Measurements from ENCODE around the gene VWA7.
"Not testable (repeated sequence)": the region's sequence is repeated elsewhere in the genome, so short reads cannot be mapped to it uniquely, and the experiment has no call there.

The VWA7 gene

GRCh38 chr6:31776989-31777666 lies at the start of gene VWA7:
Gene VWA7, minus strand, starts transcription at chr6:31777328. Its CDS starts 549 bp downstream, at chr6:31776779.
- TF ChIP-seq CTCF (IDR thresholded peaks at IDR 0.05; ENCODE audit: insufficient read depth, low read length, missing control alignments), result no peak
- POLR2A ChIA-PET, result interaction anchor here (0.7 to 1.1 kb wide), 3 partner anchors 50 to 195 kb away, joined by 3 to 5 read pairs (median 3); partner anchors contain the start of genes DXO and HSPA1B
- H3K4me3 ChIP-seq (ENCODE audit: low read depth, low read length), result no peak within 1 kb of the TSS
- DNase-seq (ENCODE audit: low read depth, low spot score), result no peak
- CTCF ChIA-PET, result interaction anchor here (0.6 to 3.8 kb wide), 4 partner anchors 7 to 39 kb away, joined by 3 to 18 read pairs (median 8); no protein-coding TSS in a partner anchor

GRCh38 chr6:31826793-31827285 lies 49.7 kb upstream of the VWA7 start:
- TF ChIP-seq CTCF (IDR thresholded peaks at IDR 0.05; ENCODE audit: insufficient read depth, low read length, missing control alignments), result no peak
- H3K4me3 ChIP-seq (ENCODE audit: low read depth, low read length), result peak overlapping the region; percentile 50
- ChIA-PET POLR2A (interaction anchor here (0.6 to 2.3 kb wide), 35 partner anchors 9 to 285 kb away, joined by 3 to 45 read pairs (median 5); partner anchors contain the start of genes ABHD16A, BAG6, C6orf47 and CLIC1), CTCF (interaction anchor here (0.9 to 2.4 kb wide), 6 partner anchors 10 to 145 kb away, joined by 3 to 11 read pairs (median 4); partner anchors contain the start of genes LY6G5C and VARS1)
- DNase-seq (ENCODE audit: low read depth, low spot score), result no peak

- no peak overlapping the region for H3K4me3 ChIP-seq (ENCODE audit: low read depth, low read length)
- POLR2A ChIA-PET, result no interaction called here
- DNase-seq (ENCODE audit: low read depth, low spot score), result no peak
- TF ChIP-seq CTCF (IDR thresholded peaks at IDR 0.05; ENCODE audit: insufficient read depth, low read length, missing control alignments), result no peak
- CTCF ChIA-PET, result interaction anchor here (1.1 kb wide), 1 partner anchor 18 kb away, joined by 4 read pairs; the partner anchor contains the start of gene LSM2
Observed at GRCh38 chr6:31825553-31825952, 48.4 kb upstream of the VWA7 start.

- ChIA-PET CTCF (interaction anchor here (1.3 kb wide), 1 partner anchor 18 kb away, joined by 3 read pairs; no protein-coding TSS in a partner anchor), POLR2A (interaction anchor here (2.7 kb wide), 1 partner anchor 9 kb away, joined by 10 read pairs; the partner anchor contains the start of genes HSPA1A and HSPA1L)
- not testable (repeated sequence) for DNase-seq (ENCODE audit: low read depth, low spot score)
Observed at GRCh38 chr6:31823592-31824196, 46.6 kb upstream of the VWA7 start.

GRCh38 chr6:31822036-31822821 lies 45.1 kb upstream of the VWA7 start:
- CTCF ChIA-PET, result interaction anchor here (0.7 to 1.3 kb wide), 2 partner anchors 16 to 224 kb away, joined by 3 read pairs; no protein-coding TSS in a partner anchor
- no peak for TF ChIP-seq CTCF (IDR thresholded peaks at IDR 0.05; ENCODE audit: insufficient read depth, low read length, missing control alignments)
- POLR2A ChIA-PET, result interaction anchor here (2.7 kb wide), 1 partner anchor 8 kb away, joined by 10 read pairs; the partner anchor contains the start of genes HSPA1A and HSPA1L
- DNase-seq (ENCODE audit: low read depth, low spot score), result no peak
- peak overlapping the region; percentile 64 for H3K4me3 ChIP-seq (ENCODE audit: low read depth, low read length)

More at GRCh38 chr6:31823592-31824196, 46.6 kb upstream of the VWA7 start:
- not testable (repeated sequence) for H3K4me3 ChIP-seq (ENCODE audit: low read depth, low read length)
